HG03575 (cell line): ENCODE measurements around the gene CARD8.
"Not testable (repeated sequence)": the region's sequence is repeated elsewhere in the genome, so short reads cannot be mapped to it uniquely, and the experiment has no call there.

Experiments used
- ATAC-seq: cut with Tn5 transposase; IDR thresholded peaks from one replicate; pipeline ENCODE4 v1.9.1; 2021; ENCODE audit not compliant: unreplicated experiment, insufficient number of reproducible peaks, low FRiP score; ENCODE audit errors: extremely low read depth

Gene CARD8

GRCh38 chr19:48230555-48231129 lies 25.1 kb downstream of the CARD8 start:
- no peak for ATAC-seq

DNA sequence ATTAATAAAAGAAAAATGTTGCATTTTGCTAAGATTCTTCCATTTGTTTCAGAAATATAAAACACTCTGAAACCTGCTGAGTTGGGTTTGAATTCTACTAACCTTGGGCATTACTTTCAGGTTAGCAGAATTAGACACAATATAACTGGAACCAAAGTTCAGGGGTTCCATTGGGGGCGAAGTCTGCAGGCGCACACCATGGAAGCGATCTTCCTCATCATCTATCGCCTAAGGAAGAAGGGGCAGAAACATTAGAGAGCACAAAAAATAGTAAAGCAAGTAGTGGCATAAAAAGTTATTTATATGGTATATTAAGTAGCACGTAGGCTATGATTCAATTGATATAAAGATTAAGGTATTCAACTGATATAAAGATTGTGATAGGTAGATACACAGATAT lies 34.1 kb downstream of the CARD8 start:
- ATAC-seq = no peak

DNA sequence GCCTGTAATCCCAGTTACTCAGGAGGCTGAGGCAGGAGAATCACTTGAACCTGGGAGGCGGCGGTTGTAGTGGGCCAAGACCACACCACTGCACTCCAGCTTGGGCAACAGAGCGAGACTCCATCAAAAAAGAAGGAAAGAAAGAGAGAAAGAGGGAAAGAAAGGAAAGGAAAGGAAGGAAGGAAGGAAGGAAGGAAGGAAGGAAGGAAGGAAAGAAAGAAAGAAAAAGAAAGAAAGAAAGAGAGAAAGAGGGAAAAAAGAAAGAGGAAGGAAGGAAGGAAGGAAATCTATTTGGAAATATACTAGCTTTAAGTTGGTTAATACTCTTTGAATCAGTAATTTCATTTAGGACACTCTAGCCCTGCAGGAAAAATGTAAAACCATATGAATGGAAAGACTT lies 34.9 kb downstream of the CARD8 start:
- not testable (repeated sequence) for ATAC-seq

- ATAC-seq = no peak
Observed at GRCh38 chr19:48218997-48219396, 36.7 kb downstream of the CARD8 start.

DNA sequence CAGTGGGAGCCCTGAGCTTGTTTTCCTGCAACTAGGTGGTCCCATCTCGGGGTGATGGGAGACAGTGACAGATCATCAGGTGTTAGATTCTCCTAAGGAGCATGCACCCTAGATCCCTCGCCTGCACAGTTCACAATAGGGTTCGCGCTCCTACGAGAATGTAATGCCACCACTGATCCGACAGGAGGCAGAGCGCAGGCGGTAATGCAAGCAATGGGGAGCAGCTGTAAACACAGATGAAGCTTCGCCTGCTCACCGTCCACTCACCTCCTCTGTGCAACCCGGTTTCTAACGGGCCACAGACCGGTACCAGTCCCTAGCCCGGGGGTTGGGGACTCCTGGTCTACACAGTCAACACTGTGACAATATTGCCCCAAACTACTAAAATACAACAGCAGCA lies 38.8 kb downstream of the CARD8 start:
- ATAC-seq = no peak

DNA sequence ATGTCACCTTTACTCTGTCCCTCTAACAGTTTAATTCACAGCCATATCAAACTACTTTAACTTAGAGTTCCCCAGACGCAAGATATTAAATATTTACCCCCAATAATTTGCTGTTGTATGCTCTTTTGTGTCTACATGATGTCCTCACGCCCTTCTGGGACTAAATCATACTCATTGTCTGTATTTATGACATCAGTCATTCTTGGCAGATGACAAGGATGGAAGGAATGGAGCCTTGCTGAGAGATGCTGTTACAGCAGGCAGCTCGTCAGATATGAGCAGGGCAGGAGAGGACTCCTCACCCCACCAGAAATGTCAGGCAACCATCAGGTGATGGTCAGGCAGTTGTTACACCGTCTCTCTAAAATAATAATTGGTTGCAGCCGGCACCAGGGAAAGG lies 41.8 kb downstream of the CARD8 start:
- ATAC-seq = no peak

DNA sequence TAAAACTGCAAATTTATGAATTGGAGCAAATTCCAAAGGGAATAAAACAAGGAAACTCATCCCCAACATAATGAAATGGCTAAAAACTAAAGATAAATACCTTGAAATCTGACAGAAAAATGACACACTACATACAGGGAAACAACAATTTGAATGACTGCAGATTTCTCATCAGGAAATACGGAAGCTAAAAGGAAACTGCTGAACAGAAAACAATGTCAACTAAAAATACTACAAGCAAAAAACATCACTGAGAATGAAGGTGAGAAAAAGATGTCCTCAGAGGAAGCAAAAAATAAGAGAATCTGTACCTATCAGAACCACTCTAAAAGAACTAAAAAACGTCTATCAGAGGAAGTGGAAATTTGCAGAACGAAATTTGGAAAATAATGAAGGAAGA lies 45.7 kb downstream of the CARD8 start:
- no peak for ATAC-seq

- no peak for ATAC-seq
Observed at GRCh38 chr19:48206397-48207093, 49.2 kb downstream of the CARD8 start.

DNA sequence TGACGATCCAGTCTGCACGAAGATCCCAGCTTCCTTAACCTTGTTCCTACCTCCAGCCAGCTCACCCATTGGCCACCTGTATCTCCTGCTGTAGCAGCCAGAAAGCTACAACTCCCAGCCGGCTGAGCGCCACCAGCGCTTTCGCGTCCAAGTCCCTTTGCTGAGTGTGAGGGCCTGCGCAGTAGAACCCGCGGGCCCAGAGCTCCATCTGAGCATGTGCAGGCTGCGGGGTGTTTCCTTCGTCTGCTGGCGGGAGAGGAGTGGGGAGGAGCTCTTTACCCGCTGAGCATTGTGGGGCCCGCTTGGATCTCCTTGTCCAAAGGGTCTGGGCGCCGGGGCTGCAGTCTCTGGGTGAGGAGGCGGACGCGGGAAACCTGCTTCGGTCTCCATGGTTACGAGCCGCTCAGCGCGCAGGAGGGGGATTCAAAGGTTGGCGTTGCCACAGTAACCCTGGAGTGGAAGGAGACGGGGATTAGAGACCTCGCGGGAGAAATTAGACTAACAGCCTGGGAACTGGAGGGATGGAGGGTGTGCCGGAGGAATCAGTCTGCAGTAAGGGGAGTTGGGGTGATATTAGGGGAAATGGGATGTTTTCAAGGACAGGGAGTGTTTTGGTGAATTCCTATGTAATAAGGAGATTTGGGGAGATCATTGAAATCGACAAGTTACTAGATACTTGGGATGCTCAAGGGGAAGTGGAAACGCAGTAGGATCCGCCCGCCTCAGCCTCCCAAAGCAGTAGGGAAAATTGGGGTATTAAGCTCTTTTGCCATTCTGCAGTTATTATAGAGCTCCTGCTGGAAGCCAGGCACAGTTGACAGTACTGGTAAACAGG lies 51.7 kb downstream of the CARD8 start:
- ATAC-seq = no peak

- ATAC-seq = no peak
Observed at GRCh38 chr19:48203222-48203793, 52.4 kb downstream of the CARD8 start.

- no peak for ATAC-seq
Observed at GRCh38 chr19:48196933-48197665, 58.6 kb downstream of the CARD8 start.

- ATAC-seq = no peak
Observed at GRCh38 chr19:48196321-48196763, 59.4 kb downstream of the CARD8 start.

- no peak for ATAC-seq
Observed at GRCh38 chr19:48194844-48195830, 60.6 kb downstream of the CARD8 start.

- ATAC-seq = no peak
Observed at GRCh38 chr19:48194041-48194843, 61.5 kb downstream of the CARD8 start.

GRCh38 chr19:48192750-48193149 lies 63.0 kb downstream of the CARD8 start:
- ATAC-seq = no peak

GRCh38 chr19:48190885-48191284 lies 64.8 kb downstream of the CARD8 start:
- ATAC-seq = no peak

GRCh38 chr19:48190288-48190884 lies 65.3 kb downstream of the CARD8 start:
- ATAC-seq = no peak
